Chondrocyte (in vitro differentiated cells): ENCODE measurements around the gene SH3BP1. TPM values are rescaled to one million over a fixed set of nuclear protein-coding genes. Genes with fewer than 3 reads are reported as not detected.

Experiments used
- DNase-seq: peaks from one replicate; pipeline ENCODE4 v3.0.0; 2021; ENCODE audit warnings: mixed read lengths, low spot score
- H3K27ac Mint-ChIP-seq: one replicate; pipeline ENCODE4 v1.8.0; 2021; ENCODE audit warnings: mild to moderate bottlenecking, moderate library complexity, mixed read lengths; ENCODE audit not compliant: unreplicated experiment
- H3K27me3 Mint-ChIP-seq: 2 replicates; pipeline ENCODE4 v1.8.0; 2021; ENCODE audit warnings: low read depth, mixed read lengths
- H3K36me3 Mint-ChIP-seq: 2 replicates; pipeline ENCODE4 v1.8.0; 2021; ENCODE audit warnings: low read depth, mixed read lengths
- H3K4me1 Mint-ChIP-seq: 2 replicates; pipeline ENCODE4 v1.8.0; 2021; ENCODE audit warnings: low read depth, mild to moderate bottlenecking, mixed read lengths
- H3K4me3 Mint-ChIP-seq: one replicate; pipeline ENCODE4 v1.8.0; 2021; ENCODE audit warnings: mild to moderate bottlenecking, moderate library complexity, mixed read lengths; ENCODE audit not compliant: unreplicated experiment
- H3K9me3 Mint-ChIP-seq: 2 replicates; pipeline ENCODE4 v1.8.0; 2021; ENCODE audit warnings: low read depth, mixed read lengths
- total RNA-seq: library from RNA; stranded (reverse); gene quantifications from 3 replicates; pipeline ENCODE4 v1.2.1, GENCODE V29; 2021
- TF ChIP-seq, protein P1 (sequence below): fragments of 200-600 bp; sonication (generic); IDR thresholded peaks from 2 replicates; pipeline ENCODE4 v1.5.0; 2021; ENCODE audit warnings: antibody characterized with exemption, mild to moderate bottlenecking, moderate library complexity

SH3BP1 gene
- total RNA-seq, 1 donor from 2014 or later: 2.7 TPM

DNA sequence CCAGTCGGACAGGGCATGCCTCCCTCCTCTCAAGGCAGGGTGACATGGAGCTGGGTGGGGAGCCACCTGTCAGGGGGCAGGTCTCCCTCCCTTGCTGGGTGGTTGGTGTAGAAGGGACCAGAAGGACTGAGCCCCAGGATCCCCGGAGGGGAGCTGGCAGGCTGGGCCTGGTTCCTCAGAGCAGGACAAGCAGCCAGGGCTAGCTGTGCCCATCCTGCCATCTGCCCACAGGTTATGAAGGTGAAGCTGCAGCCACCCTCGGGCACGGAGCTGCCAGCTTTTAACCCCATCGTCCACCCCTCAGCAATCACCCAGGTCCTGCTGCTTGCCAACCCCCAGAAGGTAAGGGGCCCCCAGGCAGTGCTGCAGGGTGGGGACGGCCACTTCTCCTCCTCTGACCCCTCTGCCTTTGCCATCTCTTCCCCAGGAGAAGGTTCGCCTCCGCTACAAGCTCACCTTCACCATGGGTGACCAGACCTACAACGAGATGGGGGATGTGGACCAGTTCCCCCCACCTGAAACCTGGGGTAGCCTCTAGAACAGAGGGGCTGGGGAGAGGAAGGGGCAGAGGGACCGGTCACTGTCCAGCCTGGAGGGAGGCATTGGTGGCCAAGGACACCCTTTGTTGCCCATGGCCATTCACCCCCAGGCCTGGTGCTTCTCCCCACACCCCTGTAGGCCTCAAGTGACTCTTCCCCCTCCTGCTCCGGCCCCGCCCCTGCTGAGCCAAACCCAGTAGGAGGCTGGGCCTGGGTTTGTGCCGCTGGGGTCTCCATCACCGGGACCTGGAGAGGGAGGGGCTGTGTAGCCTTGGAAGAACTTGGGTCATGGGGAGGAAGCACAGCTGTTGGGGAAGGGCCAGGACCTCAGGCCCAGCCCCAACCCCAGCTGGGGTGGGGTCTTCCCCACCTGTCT lies 7.0 kb upstream of the SH3BP1 start:
- TF ChIP-seq, protein P1, sequence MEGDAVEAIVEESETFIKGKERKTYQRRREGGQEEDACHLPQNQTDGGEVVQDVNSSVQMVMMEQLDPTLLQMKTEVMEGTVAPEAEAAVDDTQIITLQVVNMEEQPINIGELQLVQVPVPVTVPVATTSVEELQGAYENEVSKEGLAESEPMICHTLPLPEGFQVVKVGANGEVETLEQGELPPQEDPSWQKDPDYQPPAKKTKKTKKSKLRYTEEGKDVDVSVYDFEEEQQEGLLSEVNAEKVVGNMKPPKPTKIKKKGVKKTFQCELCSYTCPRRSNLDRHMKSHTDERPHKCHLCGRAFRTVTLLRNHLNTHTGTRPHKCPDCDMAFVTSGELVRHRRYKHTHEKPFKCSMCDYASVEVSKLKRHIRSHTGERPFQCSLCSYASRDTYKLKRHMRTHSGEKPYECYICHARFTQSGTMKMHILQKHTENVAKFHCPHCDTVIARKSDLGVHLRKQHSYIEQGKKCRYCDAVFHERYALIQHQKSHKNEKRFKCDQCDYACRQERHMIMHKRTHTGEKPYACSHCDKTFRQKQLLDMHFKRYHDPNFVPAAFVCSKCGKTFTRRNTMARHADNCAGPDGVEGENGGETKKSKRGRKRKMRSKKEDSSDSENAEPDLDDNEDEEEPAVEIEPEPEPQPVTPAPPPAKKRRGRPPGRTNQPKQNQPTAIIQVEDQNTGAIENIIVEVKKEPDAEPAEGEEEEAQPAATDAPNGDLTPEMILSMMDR: no peak
- Mint-ChIP-seq H3K27me3 (no peaks in the 10 kb centered on the region), H3K36me3 (no peaks in the 10 kb centered on the region), H3K4me3 (no peak overlapping the region), H3K27ac (no peak overlapping the region), H3K4me1 (peaks cover 28% of the 10 kb centered on the region), H3K9me3 (no peaks in the 10 kb centered on the region)
- DNase-seq: no peak

DNA sequence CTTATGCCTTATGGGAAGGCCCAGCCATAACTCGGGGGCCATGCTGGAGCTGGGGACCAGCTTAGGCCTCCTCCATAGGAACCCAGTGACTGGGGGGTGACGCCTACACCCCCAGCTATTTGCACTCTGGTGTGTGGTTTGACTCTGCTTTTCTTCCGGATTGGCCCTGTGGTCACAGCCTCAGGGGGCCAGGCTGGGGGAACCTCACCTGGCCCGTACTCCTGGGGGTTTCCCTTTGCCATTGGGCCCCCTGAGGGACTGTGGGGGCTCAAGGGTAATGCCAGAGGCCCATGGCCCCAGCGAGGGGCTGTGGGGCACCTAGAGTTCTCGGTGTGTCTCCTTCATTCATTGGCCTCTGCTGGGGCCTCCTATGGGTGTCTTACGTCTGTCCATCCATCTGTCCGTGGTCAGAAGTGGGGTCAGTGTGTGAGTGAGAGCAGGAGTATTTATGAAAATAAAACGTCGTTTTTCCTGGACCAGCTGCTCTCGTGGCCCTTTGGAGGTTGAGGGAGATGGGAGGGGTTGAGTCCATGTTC lies 6.3 kb upstream of the SH3BP1 start:
- Mint-ChIP-seq H3K9me3 (no peaks in the 10 kb centered on the region), H3K36me3 (no peaks in the 10 kb centered on the region), H3K4me3 (no peak overlapping the region), H3K27me3 (no peaks in the 10 kb centered on the region), H3K27ac (peak overlapping the region; percentile 14), H3K4me1 (peaks cover 28% of the 10 kb centered on the region)
- TF ChIP-seq, protein P1: no peak
- no peak for DNase-seq

GRCh38 chr22:37633625-37634416 lies 5.6 kb upstream of the SH3BP1 start:
- H3K27ac Mint-ChIP-seq: peak overlapping the region; percentile 79
- DNase-seq: no peak
- TF ChIP-seq, protein P1: peak; percentile 65
- peak overlapping the region; percentile 51 for H3K4me3 Mint-ChIP-seq
- H3K36me3 Mint-ChIP-seq: no peaks in the 10 kb centered on the region
- no peaks in the 10 kb centered on the region for H3K9me3 Mint-ChIP-seq
- H3K4me1 Mint-ChIP-seq: peaks cover 34% of the 10 kb centered on the region
- no peaks in the 10 kb centered on the region for H3K27me3 Mint-ChIP-seq

GRCh38 chr22:37634417-37634924 lies 5.0 kb upstream of the SH3BP1 start:
- no peak for DNase-seq
- Mint-ChIP-seq H3K36me3 (no peaks in the 10 kb centered on the region), H3K4me3 (peak overlapping the region; percentile 51)

More at GRCh38 chr22:37634417-37634924, 5.0 kb upstream of the SH3BP1 start:
- TF ChIP-seq, protein P1: no peak
- Mint-ChIP-seq H3K27ac (peak overlapping the region; percentile 79), H3K9me3 (no peaks in the 10 kb centered on the region), H3K4me1 (peaks cover 35% of the 10 kb centered on the region), H3K27me3 (no peaks in the 10 kb centered on the region)
